Measurements from ENCODE around the gene HAUS6. TPM values are rescaled to one million over a fixed set of nuclear protein-coding genes. Genes with fewer than 3 reads are reported as not detected.

The HAUS6 gene
- total RNA-seq, 5 donors from 2014 or later (not counting 1 experiment from before 2014, with no cell fraction given): 8.7 to 17.0 (median 15.1) TPM

GRCh38 chr9:19146441-19147024 lies 43.8 kb upstream of the HAUS6 start:
- H3K9me3 ChIP-seq: no peaks in the 10 kb centered on the region
- ATAC-seq (replicated peaks in 1 of 4): no peak
- H3K4me1 ChIP-seq (ENCODE audit: control insufficient read depth in 1 of 2, extremely low read depth in 1 of 2, insufficient read depth in 2 of 2, low read length in 2 of 2): no peaks in the 10 kb centered on the region
- Mint-ChIP-seq H3K4me3 (no peak overlapping the region), H3K27ac (no peak overlapping the region), H3K36me3 (no peaks in the 10 kb centered on the region), H3K27me3 (no peaks in the 10 kb centered on the region), H3K4me1 (no peaks in the 10 kb centered on the region), H3K9me3 (no peaks in the 10 kb centered on the region)
- no peaks in the 10 kb centered on the region for H3K36me3 ChIP-seq (ENCODE audit: control insufficient read depth in 2 of 2, extremely low read depth in 1 of 2, insufficient read depth in 1 of 2, low read length in 1 of 2)
- no CpG with 5 or more reads among the region's 7 CpGs for WGBS (ENCODE audit: insufficient coverage)
- POLR2A ChIA-PET: interaction anchor here in 1 of 2 donors (0.6 kb wide), 1 partner anchor 101 kb away, joined by 6 read pairs; no protein-coding TSS in a partner anchor
- DNase-seq: no peak
- H3K4me3 ChIP-seq (ENCODE audit: control insufficient read depth in 1 of 2, extremely low read depth in 1 of 2, low read length in 1 of 2): no peak overlapping the region
- CTCF ChIA-PET: no interaction called here
- no peak overlapping the region for H3K27ac ChIP-seq (ENCODE audit: low read length)
- H3K27me3 ChIP-seq (replicated peaks in 1 of 2; ENCODE audit: control insufficient read depth in 2 of 2, extremely low read depth in 1 of 2, insufficient read depth in 2 of 2, low read length in 1 of 2): peaks cover 0 to 3% of the 10 kb centered on the region in 2 experiments

GRCh38 chr9:19145881-19146280 lies 43.2 kb upstream of the HAUS6 start:
- ChIA-PET POLR2A (no interaction called here), CTCF (no interaction called here)
- Mint-ChIP-seq H3K4me1 (no peaks in the 10 kb centered on the region), H3K27ac (no peak overlapping the region), H3K27me3 (no peaks in the 10 kb centered on the region), H3K9me3 (no peaks in the 10 kb centered on the region), H3K36me3 (no peaks in the 10 kb centered on the region), H3K4me3 (no peak overlapping the region)
- no CpG with 5 or more reads among the region's 5 CpGs for WGBS (ENCODE audit: insufficient coverage)
- no peak overlapping the region for H3K27ac ChIP-seq (ENCODE audit: low read length)
- no peaks in the 10 kb centered on the region for H3K36me3 ChIP-seq (ENCODE audit: control insufficient read depth in 2 of 2, extremely low read depth in 1 of 2, insufficient read depth in 1 of 2, low read length in 1 of 2)
- no peaks in the 10 kb centered on the region for H3K9me3 ChIP-seq
- peaks cover 0 to 3% of the 10 kb centered on the region in 2 experiments for H3K27me3 ChIP-seq (replicated peaks in 1 of 2; ENCODE audit: control insufficient read depth in 2 of 2, extremely low read depth in 1 of 2, insufficient read depth in 2 of 2, low read length in 1 of 2)
- ATAC-seq (replicated peaks in 1 of 4): no peak
- H3K4me3 ChIP-seq (ENCODE audit: control insufficient read depth in 1 of 2, extremely low read depth in 1 of 2, low read length in 1 of 2): no peak overlapping the region
- no peak for DNase-seq
- H3K4me1 ChIP-seq (ENCODE audit: control insufficient read depth in 1 of 2, extremely low read depth in 1 of 2, insufficient read depth in 2 of 2, low read length in 2 of 2): no peaks in the 10 kb centered on the region

- DNase-seq (no peak), ATAC-seq (replicated peaks in 1 of 4) (no peak)
- 80% methylated on average over 1 of the region's 6 CpGs for WGBS (ENCODE audit: insufficient coverage)
- no peaks in the 10 kb centered on the region for H3K9me3 Mint-ChIP-seq
- no peaks in the 10 kb centered on the region for H3K4me1 ChIP-seq (ENCODE audit: control insufficient read depth in 1 of 2, extremely low read depth in 1 of 2, insufficient read depth in 2 of 2, low read length in 2 of 2)
- H3K27ac Mint-ChIP-seq: no peak overlapping the region
- H3K4me3 ChIP-seq (ENCODE audit: control insufficient read depth in 1 of 2, extremely low read depth in 1 of 2, low read length in 1 of 2): no peak overlapping the region
- peaks cover 0 to 3% of the 10 kb centered on the region in 2 experiments for H3K27me3 ChIP-seq (replicated peaks in 1 of 2; ENCODE audit: control insufficient read depth in 2 of 2, extremely low read depth in 1 of 2, insufficient read depth in 2 of 2, low read length in 1 of 2)
- H3K36me3 Mint-ChIP-seq: no peaks in the 10 kb centered on the region
- peaks cover 0 to 2% of the 10 kb centered on the region in 2 donors for H3K27me3 Mint-ChIP-seq
- no peaks in the 10 kb centered on the region for H3K9me3 ChIP-seq
- CTCF ChIA-PET: no interaction called here
- H3K4me3 Mint-ChIP-seq: no peak overlapping the region
- H3K4me1 Mint-ChIP-seq: peaks cover 0 to 6% (median 5%) of the 10 kb centered on the region in 3 donors
- POLR2A ChIA-PET: no interaction called here
- H3K36me3 ChIP-seq (ENCODE audit: control insufficient read depth in 2 of 2, extremely low read depth in 1 of 2, insufficient read depth in 1 of 2, low read length in 1 of 2): no peaks in the 10 kb centered on the region
- no peak overlapping the region for H3K27ac ChIP-seq (ENCODE audit: low read length)
Measured at GRCh38 chr9:19140259-19140658, 37.6 kb upstream of the HAUS6 start.

GRCh38 chr9:19138084-19138483 lies 35.4 kb upstream of the HAUS6 start:
- WGBS (ENCODE audit: insufficient coverage): no CpG with 5 or more reads among the region's 1 CpG
- Histone ChIP-seq H3K27me3 (replicated peaks in 1 of 2; ENCODE audit: control insufficient read depth in 2 of 2, extremely low read depth in 1 of 2, insufficient read depth in 2 of 2, low read length in 1 of 2) (peaks cover 0 to 3% of the 10 kb centered on the region in 2 experiments), H3K27ac (ENCODE audit: low read length) (no peak overlapping the region), H3K4me1 (ENCODE audit: control insufficient read depth in 1 of 2, extremely low read depth in 1 of 2, insufficient read depth in 2 of 2, low read length in 2 of 2) (no peaks in the 10 kb centered on the region), H3K4me3 (ENCODE audit: control insufficient read depth in 1 of 2, extremely low read depth in 1 of 2, low read length in 1 of 2) (no peak overlapping the region), H3K9me3 (no peaks in the 10 kb centered on the region), H3K36me3 (ENCODE audit: control insufficient read depth in 2 of 2, extremely low read depth in 1 of 2, insufficient read depth in 1 of 2, low read length in 1 of 2) (no peaks in the 10 kb centered on the region)
- ChIA-PET POLR2A (no interaction called here), CTCF (interaction anchor here (0.6 to 0.8 kb wide), 2 partner anchors 74 to 76 kb away, joined by 3 read pairs; no protein-coding TSS in a partner anchor)
- DNase-seq: no peak
- Mint-ChIP-seq H3K4me1 (peaks cover 0 to 6% (median 5%) of the 10 kb centered on the region in 3 donors), H3K4me3 (no peak overlapping the region), H3K36me3 (no peaks in the 10 kb centered on the region), H3K9me3 (no peaks in the 10 kb centered on the region), H3K27ac (no peak overlapping the region), H3K27me3 (peaks cover 0 to 2% of the 10 kb centered on the region in 2 donors)
- ATAC-seq (replicated peaks in 1 of 4): no peak

GRCh38 chr9:19137282-19137681 lies 34.6 kb upstream of the HAUS6 start:
- Histone ChIP-seq H3K36me3 (ENCODE audit: control insufficient read depth in 2 of 2, extremely low read depth in 1 of 2, insufficient read depth in 1 of 2, low read length in 1 of 2) (no peaks in the 10 kb centered on the region), H3K27me3 (replicated peaks in 1 of 2; ENCODE audit: control insufficient read depth in 2 of 2, extremely low read depth in 1 of 2, insufficient read depth in 2 of 2, low read length in 1 of 2) (peaks cover 0 to 3% of the 10 kb centered on the region in 2 experiments), H3K4me3 (ENCODE audit: control insufficient read depth in 1 of 2, extremely low read depth in 1 of 2, low read length in 1 of 2) (no peak overlapping the region), H3K27ac (ENCODE audit: low read length) (no peak overlapping the region), H3K4me1 (ENCODE audit: control insufficient read depth in 1 of 2, extremely low read depth in 1 of 2, insufficient read depth in 2 of 2, low read length in 2 of 2) (no peaks in the 10 kb centered on the region), H3K9me3 (no peaks in the 10 kb centered on the region)
- Mint-ChIP-seq H3K9me3 (no peaks in the 10 kb centered on the region), H3K36me3 (no peaks in the 10 kb centered on the region), H3K27ac (no peak overlapping the region), H3K4me1 (peaks cover 0 to 6% (median 5%) of the 10 kb centered on the region in 3 donors), H3K4me3 (no peak overlapping the region), H3K27me3 (peaks cover 0 to 2% of the 10 kb centered on the region in 2 donors)
- CTCF ChIA-PET: no interaction called here
- no CpG with 5 or more reads among the region's 1 CpG for WGBS (ENCODE audit: insufficient coverage)
- DNase-seq (no peak), ATAC-seq (replicated peaks in 1 of 4) (no peak)
- POLR2A ChIA-PET: interaction anchor here (0.5 to 0.6 kb wide), 2 partner anchors 34 to 126 kb away, joined by 7 to 15 read pairs; no protein-coding TSS in a partner anchor

GRCh38 chr9:19136129-19136528 lies 33.4 kb upstream of the HAUS6 start:
- no peaks in the 10 kb centered on the region for H3K36me3 ChIP-seq (ENCODE audit: control insufficient read depth in 2 of 2, extremely low read depth in 1 of 2, insufficient read depth in 1 of 2, low read length in 1 of 2)
- H3K4me3 ChIP-seq (ENCODE audit: control insufficient read depth in 1 of 2, extremely low read depth in 1 of 2, low read length in 1 of 2): no peak overlapping the region
- H3K27me3 ChIP-seq (replicated peaks in 1 of 2; ENCODE audit: control insufficient read depth in 2 of 2, extremely low read depth in 1 of 2, insufficient read depth in 2 of 2, low read length in 1 of 2): no peaks in the 10 kb centered on the region
- no peaks in the 10 kb centered on the region for H3K36me3 Mint-ChIP-seq
- H3K9me3 ChIP-seq: no peaks in the 10 kb centered on the region
- no peak overlapping the region for H3K27ac ChIP-seq (ENCODE audit: low read length)
- H3K4me1 ChIP-seq (ENCODE audit: control insufficient read depth in 1 of 2, extremely low read depth in 1 of 2, insufficient read depth in 2 of 2, low read length in 2 of 2): no peaks in the 10 kb centered on the region
- H3K27me3 Mint-ChIP-seq: peaks cover 0 to 2% of the 10 kb centered on the region in 2 donors
- DNase-seq (no peak), ATAC-seq (replicated peaks in 1 of 4) (no peak)
- H3K27ac Mint-ChIP-seq: no peak overlapping the region
- POLR2A ChIA-PET: interaction anchor here in 1 of 2 donors (0.6 kb wide), 1 partner anchor 148 kb away, joined by 3 read pairs; no protein-coding TSS in a partner anchor
- H3K4me3 Mint-ChIP-seq: no peak overlapping the region
- CTCF ChIA-PET: interaction anchor here (0.7 kb wide), 2 partner anchors 49 kb away, joined by 3 to 11 read pairs; no protein-coding TSS in a partner anchor
- WGBS (ENCODE audit: insufficient coverage): 78% methylated on average over 1 of the region's 3 CpGs
- no peaks in the 10 kb centered on the region for H3K9me3 Mint-ChIP-seq
- peaks cover 0 to 6% (median 6%) of the 10 kb centered on the region in 3 donors for H3K4me1 Mint-ChIP-seq

Data from T-cell (primary cell).